Esophagus squamous epithelium (tissue), 4 donors: Measurements from ENCODE around the gene PRKACA.

Source experiments
- CTCF ChIP-seq, 6 experiments: fragments of 450-650 bp in 4 of 6; fragments of 200-600 bp in 2 of 6; sonication (generic) in 2 of 6; IDR thresholded peaks; one replicate each; pipeline ENCODE4 v1.5.1; 2016 to 2019; ENCODE audit warnings: antibody characterized with exemption in 6 of 6, mild to moderate bottlenecking in 4 of 6, moderate library complexity in 4 of 6
- POLR2A ChIP-seq, 4 donors: fragments of 450-650 bp; IDR thresholded peaks; one replicate each; pipeline ENCODE4 v1.6.1; 2017; ENCODE audit warnings: antibody characterized with exemption in 4 of 4, mild to moderate bottlenecking in 4 of 4, moderate library complexity in 3 of 4

GRCh38 chr19:14165990-14166830, 48.6 kb upstream of the PRKACA start:
- no peak for TF ChIP-seq CTCF (IDR thresholded peaks at IDR 0.05)
- TF ChIP-seq POLR2A (IDR thresholded peaks at IDR 0.05) = no peak
